GM20431 (cell line): ENCODE data around the gene ENOX1.

Source experiments
- in situ Hi-C: fragments of 300-500 bp; cut with MseI, MboI; formaldehyde crosslinking; loops from one replicate; pipeline ENCODE4 v1.15.0; 2020; ENCODE audit warnings: low sequenced_read_pairs; ENCODE audit not compliant: unreplicated experiment

Gene ENOX1

GRCh38 chr13:43306372-43306771, 480.4 kb downstream of the ENOX1 start:
- in situ Hi-C loops = loop anchor here (25.0 kb wide), 1 partner anchor 506 kb away; no protein-coding TSS in a partner anchor

GRCh38 chr13:43305416-43305815, 481.4 kb downstream of the ENOX1 start:
- in situ Hi-C loops = loop anchor here (25.0 kb wide), 1 partner anchor 507 kb away; no protein-coding TSS in a partner anchor

DNA sequence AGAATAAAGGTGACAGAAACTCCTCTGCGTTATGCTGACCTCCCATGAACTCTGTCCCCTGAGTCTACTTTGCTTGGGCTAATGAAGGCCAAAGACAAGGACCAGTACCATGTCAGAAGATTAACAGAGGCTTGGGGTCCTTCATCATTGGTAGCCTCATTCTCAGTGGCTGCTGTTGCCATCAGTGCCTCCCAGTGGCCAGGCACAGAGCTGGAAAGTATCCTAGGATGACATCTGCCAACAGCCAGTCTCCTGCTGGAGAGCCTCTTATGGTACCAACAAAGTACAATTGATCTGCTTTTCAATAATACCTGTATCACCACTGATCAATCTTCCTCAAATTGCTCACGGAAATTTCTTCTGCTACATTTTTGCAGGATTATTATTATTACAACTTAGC, 481.8 kb downstream of the ENOX1 start:
- in situ Hi-C loops = loop anchor here (25.0 kb wide), 1 partner anchor 507 kb away; no protein-coding TSS in a partner anchor

- in situ Hi-C loops = loop anchor here (25.0 kb wide), 1 partner anchor 508 kb away; no protein-coding TSS in a partner anchor
Measured at GRCh38 chr13:43304449-43304848, 482.3 kb downstream of the ENOX1 start.

GRCh38 chr13:43303033-43303729, 483.6 kb downstream of the ENOX1 start:
- in situ Hi-C loops = loop anchor here (25.0 kb wide), 1 partner anchor 509 kb away; no protein-coding TSS in a partner anchor

DNA sequence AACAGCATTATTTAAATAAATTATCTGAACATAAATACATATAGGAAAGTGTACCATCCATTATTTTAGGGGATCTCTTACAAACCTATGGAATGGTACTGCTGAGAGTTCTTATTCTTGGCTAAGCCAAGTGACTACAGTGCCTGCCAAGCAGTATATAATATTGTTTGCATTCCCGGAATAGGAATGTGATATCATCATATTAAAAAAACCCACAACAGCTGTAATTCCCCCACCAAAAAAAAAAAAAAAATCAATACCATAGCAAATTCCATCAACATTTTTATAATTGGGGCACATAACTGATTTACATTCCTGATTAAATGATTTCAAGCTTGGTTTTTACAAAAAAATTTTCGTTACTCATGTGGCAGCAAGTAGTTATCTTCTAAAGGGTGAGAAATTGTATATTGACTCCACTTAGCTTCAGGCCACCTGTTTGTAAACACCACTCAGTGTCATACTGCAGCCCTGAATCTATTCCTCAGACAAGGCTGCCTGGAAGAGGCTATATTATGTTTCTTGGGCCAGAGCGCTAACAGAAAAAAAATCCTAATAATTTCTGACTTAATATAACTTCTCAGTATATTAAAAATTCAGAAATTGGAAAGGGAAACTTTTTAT, 485.3 kb downstream of the ENOX1 start:
- in situ Hi-C loops = loop anchor here (25.0 kb wide), 1 partner anchor 511 kb away; no protein-coding TSS in a partner anchor

- in situ Hi-C loops = loop anchor here (25.0 kb wide), 1 partner anchor 511 kb away; no protein-coding TSS in a partner anchor
Measured at GRCh38 chr13:43300865-43301264, 485.9 kb downstream of the ENOX1 start.

GRCh38 chr13:43299374-43299773, 487.4 kb downstream of the ENOX1 start:
- in situ Hi-C loops = no loop called here

DNA sequence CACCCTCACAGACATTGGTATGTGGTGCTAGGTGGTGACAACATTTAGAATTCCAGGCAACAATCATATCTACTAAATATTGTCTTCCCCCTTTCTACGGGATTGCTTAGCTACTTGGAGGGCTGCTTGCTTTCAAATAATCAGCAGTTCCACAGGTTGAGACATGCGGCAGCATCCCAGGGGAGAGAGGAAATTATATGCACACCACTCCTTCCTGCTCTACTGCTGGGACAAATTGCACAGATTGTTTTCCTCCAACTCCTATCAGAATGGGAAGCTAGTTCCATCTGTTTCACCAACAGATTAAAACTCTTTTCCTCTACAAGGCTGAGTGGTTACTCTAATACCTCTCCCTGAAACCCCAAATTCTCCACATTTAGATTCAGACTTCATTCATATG, 488.0 kb downstream of the ENOX1 start:
- in situ Hi-C loops = no loop called here

DNA sequence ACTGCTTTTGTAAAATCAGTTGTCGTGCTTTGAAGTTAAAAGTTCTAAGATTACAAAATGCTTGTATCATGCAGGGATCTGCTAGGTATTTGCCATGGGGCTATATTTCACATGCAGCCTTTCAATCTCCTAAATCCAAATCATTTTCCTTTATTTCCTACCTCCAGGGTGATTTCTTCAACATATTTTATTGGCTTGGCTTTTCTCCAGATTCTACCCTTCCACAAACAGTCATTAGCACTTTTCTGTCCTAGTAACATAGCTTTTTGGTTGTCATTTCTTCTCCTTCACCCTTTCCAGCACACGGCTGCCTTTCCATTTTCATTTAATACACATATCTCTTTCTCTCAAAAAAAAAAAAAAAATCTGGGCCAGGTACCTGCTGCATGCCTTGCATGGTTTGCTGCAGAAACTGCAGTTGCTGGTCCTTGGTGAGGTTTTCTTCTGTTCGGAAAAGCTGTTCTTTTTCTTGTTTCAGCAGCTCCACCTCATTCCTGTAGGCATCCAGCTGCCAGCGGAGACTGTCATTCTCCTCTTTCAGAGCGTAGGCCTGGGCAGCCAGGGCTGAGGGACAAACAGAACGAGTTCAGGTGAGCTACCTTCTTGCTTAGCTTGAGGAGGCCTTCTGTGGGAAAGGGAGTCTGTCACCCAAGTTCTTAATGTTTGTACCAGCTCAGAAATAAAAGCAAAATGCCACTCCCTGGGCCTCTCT, 488.6 kb downstream of the ENOX1 start:
- in situ Hi-C loops = no loop called here

- in situ Hi-C loops = no loop called here
Measured at GRCh38 chr13:43295825-43296564, 490.8 kb downstream of the ENOX1 start.

DNA sequence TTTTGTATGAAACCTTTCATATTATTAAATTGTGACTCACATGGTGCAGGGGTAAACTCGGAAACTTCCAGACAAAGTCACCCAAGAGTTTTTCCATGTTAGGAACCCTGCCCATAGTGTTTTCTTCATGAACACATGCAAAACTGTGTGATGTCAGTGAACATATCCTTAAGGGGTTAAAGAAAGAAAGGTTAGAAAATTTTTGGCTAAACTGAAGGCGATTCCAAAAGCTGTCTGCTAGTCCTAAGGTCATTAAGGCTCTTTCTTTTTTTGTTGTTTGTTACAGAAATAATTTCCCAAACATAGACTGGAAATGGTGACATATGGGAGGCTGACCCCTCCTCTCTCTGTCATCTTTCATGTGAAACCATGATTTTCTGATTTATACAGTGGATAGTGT, 491.5 kb downstream of the ENOX1 start:
- in situ Hi-C loops = no loop called here

GRCh38 chr13:43294412-43294811, 492.4 kb downstream of the ENOX1 start:
- in situ Hi-C loops = no loop called here

GRCh38 chr13:43293986-43294385, 492.8 kb downstream of the ENOX1 start:
- in situ Hi-C loops = no loop called here

GRCh38 chr13:43293561-43293960, 493.2 kb downstream of the ENOX1 start:
- in situ Hi-C loops = no loop called here

DNA sequence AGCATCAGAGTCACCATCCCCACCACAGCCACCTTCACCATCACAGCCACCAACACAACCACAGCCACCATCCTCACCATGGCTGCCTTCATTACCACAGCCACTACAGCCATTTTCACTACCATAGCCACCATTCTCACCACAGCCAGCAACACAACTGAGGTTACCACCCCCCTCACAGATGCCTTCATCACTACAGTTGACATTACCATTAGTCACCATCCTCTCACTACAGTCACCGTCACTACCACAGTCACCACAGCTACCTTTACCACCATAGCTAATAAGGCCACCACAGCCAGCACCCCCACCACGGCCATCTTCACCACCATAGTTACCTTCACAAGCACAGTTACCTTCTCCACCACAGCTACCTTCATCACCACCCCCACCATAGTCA, 493.8 kb downstream of the ENOX1 start:
- in situ Hi-C loops = no loop called here

DNA sequence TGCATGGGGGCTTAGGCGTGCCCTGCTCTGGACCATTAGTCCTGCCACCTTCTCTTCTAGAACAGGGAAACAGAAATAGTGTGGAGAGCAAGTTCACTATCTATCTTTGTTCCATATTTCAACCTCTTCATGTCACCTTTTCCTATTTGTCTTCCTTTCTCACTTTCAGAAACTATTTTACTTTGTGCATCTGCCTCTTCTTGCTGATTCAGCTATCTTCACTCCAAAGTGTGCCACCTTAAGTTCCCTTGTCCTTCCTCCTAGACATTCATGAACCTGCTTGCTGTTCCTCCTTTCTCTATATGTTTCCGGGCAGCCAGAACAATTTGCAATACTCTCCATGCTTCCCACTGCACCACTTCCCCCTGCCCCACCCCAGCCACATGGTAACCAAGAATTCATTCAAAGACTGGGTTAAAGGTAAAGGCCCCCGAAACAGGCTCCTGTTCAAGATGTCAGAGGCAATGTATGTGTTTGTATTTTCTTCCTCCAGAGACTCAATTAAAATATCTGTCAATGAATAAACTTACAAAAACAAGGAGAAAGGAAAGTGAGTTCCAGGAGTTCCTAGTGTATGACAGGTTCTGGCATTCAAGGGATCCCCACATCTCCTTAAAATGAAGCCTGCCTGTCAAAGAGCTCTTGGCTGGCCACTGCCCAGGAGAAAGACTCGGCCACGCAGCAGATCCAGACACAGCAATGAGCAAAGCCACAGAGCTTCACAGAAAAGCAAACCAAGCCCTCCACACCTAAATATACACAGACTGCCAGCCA, 495.3 kb downstream of the ENOX1 start:
- in situ Hi-C loops = no loop called here

- in situ Hi-C loops = no loop called here
Measured at GRCh38 chr13:43289470-43290255, 497.1 kb downstream of the ENOX1 start.

GRCh38 chr13:43286751-43287150, 500.0 kb downstream of the ENOX1 start:
- in situ Hi-C loops = no loop called here
